Endodermal cell (in vitro differentiated cells): ENCODE measurements around the gene OR1I1. TPM values are rescaled to one million over a fixed set of nuclear protein-coding genes. Genes with fewer than 3 reads are reported as not detected.

Experiments used
- DNase-seq: peaks from one replicate; pipeline ENCODE4 v3.0.0-alpha.2; 2017
- H3K27ac ChIP-seq: 2 replicates; pipeline ENCODE4 v1.5.1; 2013; ENCODE audit warnings: mild to moderate bottlenecking, low read depth, low read length, moderate library complexity
- H3K27me3 ChIP-seq: 2 replicates; pipeline ENCODE4 v1.6.1; 2013; ENCODE audit warnings: mild to moderate bottlenecking, low read length, moderate library complexity; ENCODE audit not compliant: insufficient read depth, control insufficient read depth, poor library complexity, severe bottlenecking
- H3K36me3 ChIP-seq: 2 replicates; pipeline ENCODE4 v1.7.0; 2013; ENCODE audit warnings: mild to moderate bottlenecking, low read length, moderate library complexity; ENCODE audit not compliant: control insufficient read depth, insufficient read depth
- H3K4me1 ChIP-seq: one replicate; pipeline ENCODE4 v1.7.0; 2013; ENCODE audit warnings: low read length; ENCODE audit not compliant: control insufficient read depth, insufficient read depth
- H3K4me3 ChIP-seq: 2 replicates; pipeline ENCODE4 v1.5.1; 2013; ENCODE audit warnings: mild to moderate bottlenecking, low read length, moderate library complexity
- H3K9ac ChIP-seq: 2 replicates; pipeline ENCODE4 v1.6.1; 2013; ENCODE audit warnings: mild to moderate bottlenecking, low read length, moderate library complexity; ENCODE audit not compliant: poor library complexity, severe bottlenecking; ENCODE audit errors: extremely low read depth
- H3K9me3 ChIP-seq: 2 replicates; pipeline ENCODE4 v1.6.1; 2013; ENCODE audit warnings: mild to moderate bottlenecking, low read length, moderate library complexity; ENCODE audit not compliant: control insufficient read depth
- H3K27ac Mint-ChIP-seq: 2 replicates; pipeline ENCODE4 v1.8.0; 2020; ENCODE audit warnings: mixed read lengths
- H3K27me3 Mint-ChIP-seq: 2 replicates; pipeline ENCODE4 v1.8.0; 2021; ENCODE audit warnings: mild to moderate bottlenecking, mixed read lengths; ENCODE audit not compliant: insufficient read depth
- H3K36me3 Mint-ChIP-seq: 2 replicates; pipeline ENCODE4 v1.8.0; 2020; ENCODE audit warnings: low read depth, mixed read lengths
- H3K4me1 Mint-ChIP-seq: 2 replicates; pipeline ENCODE4 v1.8.0; 2020; ENCODE audit warnings: mixed read lengths
- H3K4me3 Mint-ChIP-seq: 2 replicates; pipeline ENCODE4 v1.8.0; 2020; ENCODE audit warnings: mild to moderate bottlenecking, moderate library complexity, mixed read lengths
- H3K9me3 Mint-ChIP-seq: 2 replicates; pipeline ENCODE4 v1.8.0; 2020; ENCODE audit warnings: mild to moderate bottlenecking, mixed read lengths
- WGBS, 2 experiments: methylation state at CpG; one replicate each; pipeline versions ENCODE4 v1.1.5 to v1.1.7; 2013; ENCODE audit warnings: missing lambda C conversion rate in 2 of 2, mixed read lengths in 1 of 2; ENCODE audit not compliant: insufficient coverage in 1 of 2, insufficient read length in 1 of 2; 5-methylcytosine and 5-hydroxymethylcytosine counted together
- total RNA-seq, 2 donors: library from RNA; stranded (reverse); fragmentation: NEBNext Ultra II Directional in 1 of 2; extraction: Animal tissue kit (Norgen Biotek cat#: 25700) in 1 of 2; gene quantifications; 2 replicates in 1 of 2; 3 replicates in 1 of 2; pipeline ENCODE4 v1.2.1, GENCODE V29; 2021
- TF ChIP-seq, protein P1 (sequence below): fragments of 200-600 bp; sonication (generic); conservative IDR thresholded peaks from 2 replicates; pipeline ENCODE4 v1.5.0; 2021; ENCODE audit warnings: antibody characterized with exemption, mild to moderate bottlenecking

The OR1I1 gene
- total RNA-seq, 2 donors from 2014 or later, result not detected

DNA sequence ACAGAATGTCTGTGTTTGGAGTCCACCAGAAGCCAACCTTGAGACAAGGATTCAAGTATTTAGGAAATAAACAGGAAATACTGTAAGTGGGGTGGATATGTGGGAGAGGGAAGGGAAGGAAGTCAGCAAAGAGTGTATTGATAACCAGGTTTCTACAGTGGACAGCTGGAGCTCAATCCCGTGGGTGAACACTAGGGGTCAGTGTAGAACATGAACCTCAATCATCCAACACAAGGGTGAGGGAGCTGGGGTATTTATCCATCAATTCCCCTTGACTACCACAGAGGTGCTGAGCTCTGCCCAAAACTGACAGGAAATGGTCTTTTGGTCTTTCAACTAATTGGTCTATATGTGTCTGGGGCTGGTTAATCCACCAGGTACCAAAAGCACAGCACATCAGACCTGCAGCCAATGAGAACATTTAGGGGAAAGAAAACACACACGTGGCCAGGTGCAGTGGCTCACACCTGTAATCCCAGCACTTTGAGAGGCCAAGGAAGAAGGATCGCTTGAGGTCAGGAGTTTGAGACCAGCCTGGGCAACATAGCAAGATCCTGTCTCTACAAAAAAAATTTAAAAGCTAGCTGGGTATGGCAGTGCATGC, 19.6 kb downstream of the OR1I1 start:
- TF ChIP-seq, protein P1, sequence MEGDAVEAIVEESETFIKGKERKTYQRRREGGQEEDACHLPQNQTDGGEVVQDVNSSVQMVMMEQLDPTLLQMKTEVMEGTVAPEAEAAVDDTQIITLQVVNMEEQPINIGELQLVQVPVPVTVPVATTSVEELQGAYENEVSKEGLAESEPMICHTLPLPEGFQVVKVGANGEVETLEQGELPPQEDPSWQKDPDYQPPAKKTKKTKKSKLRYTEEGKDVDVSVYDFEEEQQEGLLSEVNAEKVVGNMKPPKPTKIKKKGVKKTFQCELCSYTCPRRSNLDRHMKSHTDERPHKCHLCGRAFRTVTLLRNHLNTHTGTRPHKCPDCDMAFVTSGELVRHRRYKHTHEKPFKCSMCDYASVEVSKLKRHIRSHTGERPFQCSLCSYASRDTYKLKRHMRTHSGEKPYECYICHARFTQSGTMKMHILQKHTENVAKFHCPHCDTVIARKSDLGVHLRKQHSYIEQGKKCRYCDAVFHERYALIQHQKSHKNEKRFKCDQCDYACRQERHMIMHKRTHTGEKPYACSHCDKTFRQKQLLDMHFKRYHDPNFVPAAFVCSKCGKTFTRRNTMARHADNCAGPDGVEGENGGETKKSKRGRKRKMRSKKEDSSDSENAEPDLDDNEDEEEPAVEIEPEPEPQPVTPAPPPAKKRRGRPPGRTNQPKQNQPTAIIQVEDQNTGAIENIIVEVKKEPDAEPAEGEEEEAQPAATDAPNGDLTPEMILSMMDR, result peak; percentile 82
- Histone ChIP-seq H3K27ac (no peak overlapping the region), H3K4me1 (no peaks in the 10 kb centered on the region), H3K4me3 (no peak overlapping the region), H3K9ac (no peak overlapping the region), H3K27me3 (no peaks in the 10 kb centered on the region), H3K36me3 (no peaks in the 10 kb centered on the region), H3K9me3 (no peaks in the 10 kb centered on the region)
- H3K4me1 Mint-ChIP-seq, result peaks cover under 1% of the 10 kb centered on the region
- H3K27me3 Mint-ChIP-seq, result peaks cover 9% of the 10 kb centered on the region
- DNase-seq, result peak; percentile 90
- peaks cover 17% of the 10 kb centered on the region for H3K9me3 Mint-ChIP-seq
- H3K4me3 Mint-ChIP-seq, result no peak overlapping the region
- 60 to 61% methylated on average over 3 of the region's 3 CpGs for WGBS, 2 experiments
- H3K27ac Mint-ChIP-seq, result no peak overlapping the region
- no peaks in the 10 kb centered on the region for H3K36me3 Mint-ChIP-seq

DNA sequence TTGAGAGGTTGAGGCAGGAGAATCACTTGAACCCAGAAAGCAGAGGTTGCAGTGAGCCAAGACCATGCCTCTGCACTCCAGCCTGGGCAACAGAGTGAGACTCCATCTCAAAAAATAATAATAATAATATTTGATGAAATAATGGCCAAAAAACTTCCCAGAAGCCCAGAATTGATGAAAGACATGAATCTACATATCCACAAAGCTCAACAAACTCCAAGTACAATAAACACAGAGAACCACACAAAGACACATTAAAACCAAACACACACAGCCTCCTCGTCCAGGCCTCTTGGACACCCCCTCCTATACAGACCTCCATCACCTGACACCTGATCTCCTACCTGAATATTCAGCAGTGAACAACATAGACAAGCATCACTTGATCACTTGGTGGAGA, 22.0 kb downstream of the OR1I1 start:
- H3K9ac ChIP-seq, result no peak overlapping the region
- TF ChIP-seq, protein P1, result no peak
- H3K4me3 ChIP-seq, result no peak overlapping the region
- no peaks in the 10 kb centered on the region for H3K4me1 ChIP-seq
- Mint-ChIP-seq H3K4me1 (peaks cover 10% of the 10 kb centered on the region), H3K4me3 (no peak overlapping the region), H3K27me3 (peaks cover 8% of the 10 kb centered on the region), H3K36me3 (no peaks in the 10 kb centered on the region), H3K9me3 (peaks cover 17% of the 10 kb centered on the region), H3K27ac (no peak overlapping the region)
- no peak overlapping the region for H3K27ac ChIP-seq
- no peaks in the 10 kb centered on the region for H3K27me3 ChIP-seq
- H3K36me3 ChIP-seq, result no peaks in the 10 kb centered on the region
- no peak for DNase-seq
- no peaks in the 10 kb centered on the region for H3K9me3 ChIP-seq
- WGBS, 2 experiments, result 65% methylated on average over 1 of the region's 1 CpG; no CpG with 5 or more reads in 1 of the 2 experiments

DNA sequence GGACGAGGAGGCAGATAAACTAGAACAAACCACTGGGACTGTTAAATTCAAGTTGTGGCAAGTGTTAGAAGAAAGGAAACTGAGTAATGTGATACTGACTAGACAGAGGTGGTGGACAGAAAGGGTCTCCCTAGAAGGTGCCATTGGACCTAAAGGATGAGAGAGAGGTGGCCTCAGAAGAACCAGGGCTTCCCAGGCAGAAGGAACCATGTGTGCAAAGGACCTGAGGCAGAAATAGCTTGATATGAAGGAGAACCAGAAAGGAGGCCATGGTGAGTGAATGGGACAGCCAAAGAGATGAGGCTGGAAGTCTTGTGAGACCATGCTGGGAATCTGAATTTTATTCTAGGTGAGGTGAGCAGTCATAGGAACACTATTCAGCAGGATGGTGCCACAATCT, 22.4 kb downstream of the OR1I1 start:
- Histone ChIP-seq H3K36me3 (no peaks in the 10 kb centered on the region), H3K9ac (no peak overlapping the region), H3K27me3 (no peaks in the 10 kb centered on the region), H3K27ac (no peak overlapping the region), H3K4me1 (no peaks in the 10 kb centered on the region), H3K9me3 (no peaks in the 10 kb centered on the region), H3K4me3 (no peak overlapping the region)
- Mint-ChIP-seq H3K4me3 (no peak overlapping the region), H3K4me1 (peaks cover 10% of the 10 kb centered on the region), H3K9me3 (peaks cover 17% of the 10 kb centered on the region), H3K27me3 (peaks cover 8% of the 10 kb centered on the region), H3K36me3 (no peaks in the 10 kb centered on the region), H3K27ac (no peak overlapping the region)
- DNase-seq, result no peak
- WGBS, 2 experiments, result 67 to 84% methylated on average over 1 of the region's 1 CpG
- TF ChIP-seq, protein P1, result no peak
